ENCODE measurements around the gene SASH1. TPM values are rescaled to one million over a fixed set of nuclear protein-coding genes. Genes with fewer than 3 reads are reported as not detected.

Gene SASH1
- polyA plus RNA-seq, 1 donor from 2014 or later = 7.0 TPM

- Histone ChIP-seq H3F3A (ENCODE audit: insufficient read depth, low read length, poor library complexity, severe bottlenecking) (no peaks in the 10 kb centered on the region), H3K36me3 (ENCODE audit: insufficient read depth, low read length) (no peaks in the 10 kb centered on the region), H3K9me2 (ENCODE audit: insufficient read depth, low read length) (no peaks in the 10 kb centered on the region), H3K9ac (ENCODE audit: low read length) (no peak overlapping the region), H3K4me2 (ENCODE audit: low read length) (no peak overlapping the region), H3K27me3 (ENCODE audit: insufficient read depth, low read depth, low read length) (no peaks in the 10 kb centered on the region), H3K9me3 (ENCODE audit: low read length) (no peaks in the 10 kb centered on the region), H4K20me1 (ENCODE audit: insufficient read depth) (no peaks in the 10 kb centered on the region), H3K4me3 (ENCODE audit: low read length) (no peak overlapping the region), H2AFZ (ENCODE audit: low read depth, low read length) (no peak overlapping the region), H3K79me2 (replicated peaks; ENCODE audit: insufficient read depth, low read length) (no peaks in the 10 kb centered on the region), H3K27ac (ENCODE audit: low read length) (no peak overlapping the region)
- no peak for TF ChIP-seq CTCF (IDR thresholded peaks at IDR 0.05; ENCODE audit: poor library complexity, severe bottlenecking)
- TF ChIP-seq POLR2AphosphoS5 (IDR thresholded peaks at IDR 0.05) = no peak
- no peak for TF ChIP-seq SMC3 (conservative IDR thresholded peaks at IDR 0.05; ENCODE audit: poor library complexity)
- no peak for TF ChIP-seq EP300 (conservative IDR thresholded peaks at IDR 0.05; ENCODE audit: poor library complexity, severe bottlenecking)
- no peak for TF ChIP-seq EZH2 (IDR thresholded peaks at IDR 0.05; ENCODE audit: borderline replicate concordance, insufficient read depth, low read length, poor library complexity, severe bottlenecking)
- no peak for TF ChIP-seq TAF1 (IDR thresholded peaks at IDR 0.05; ENCODE audit: low read depth)
- no peak for TF ChIP-seq MXI1 (conservative IDR thresholded peaks at IDR 0.05; ENCODE audit: poor library complexity, severe bottlenecking)
- TF ChIP-seq, protein P1, sequence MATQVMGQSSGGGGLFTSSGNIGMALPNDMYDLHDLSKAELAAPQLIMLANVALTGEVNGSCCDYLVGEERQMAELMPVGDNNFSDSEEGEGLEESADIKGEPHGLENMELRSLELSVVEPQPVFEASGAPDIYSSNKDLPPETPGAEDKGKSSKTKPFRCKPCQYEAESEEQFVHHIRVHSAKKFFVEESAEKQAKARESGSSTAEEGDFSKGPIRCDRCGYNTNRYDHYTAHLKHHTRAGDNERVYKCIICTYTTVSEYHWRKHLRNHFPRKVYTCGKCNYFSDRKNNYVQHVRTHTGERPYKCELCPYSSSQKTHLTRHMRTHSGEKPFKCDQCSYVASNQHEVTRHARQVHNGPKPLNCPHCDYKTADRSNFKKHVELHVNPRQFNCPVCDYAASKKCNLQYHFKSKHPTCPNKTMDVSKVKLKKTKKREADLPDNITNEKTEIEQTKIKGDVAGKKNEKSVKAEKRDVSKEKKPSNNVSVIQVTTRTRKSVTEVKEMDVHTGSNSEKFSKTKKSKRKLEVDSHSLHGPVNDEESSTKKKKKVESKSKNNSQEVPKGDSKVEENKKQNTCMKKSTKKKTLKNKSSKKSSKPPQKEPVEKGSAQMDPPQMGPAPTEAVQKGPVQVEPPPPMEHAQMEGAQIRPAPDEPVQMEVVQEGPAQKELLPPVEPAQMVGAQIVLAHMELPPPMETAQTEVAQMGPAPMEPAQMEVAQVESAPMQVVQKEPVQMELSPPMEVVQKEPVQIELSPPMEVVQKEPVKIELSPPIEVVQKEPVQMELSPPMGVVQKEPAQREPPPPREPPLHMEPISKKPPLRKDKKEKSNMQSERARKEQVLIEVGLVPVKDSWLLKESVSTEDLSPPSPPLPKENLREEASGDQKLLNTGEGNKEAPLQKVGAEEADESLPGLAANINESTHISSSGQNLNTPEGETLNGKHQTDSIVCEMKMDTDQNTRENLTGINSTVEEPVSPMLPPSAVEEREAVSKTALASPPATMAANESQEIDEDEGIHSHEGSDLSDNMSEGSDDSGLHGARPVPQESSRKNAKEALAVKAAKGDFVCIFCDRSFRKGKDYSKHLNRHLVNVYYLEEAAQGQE (IDR thresholded peaks at IDR 0.05; ENCODE audit: borderline replicate concordance) = no peak
- no peak for TF ChIP-seq RAD21 (conservative IDR thresholded peaks at IDR 0.05)
Measured at GRCh38 chr6:148466158-148466557, 123.5 kb downstream of the SASH1 start.

GRCh38 chr6:148467926-148468325 lies 125.3 kb downstream of the SASH1 start:
- Histone ChIP-seq H3K9me3 (ENCODE audit: low read length) (no peaks in the 10 kb centered on the region), H3K9me2 (ENCODE audit: insufficient read depth, low read length) (no peaks in the 10 kb centered on the region), H3K79me2 (replicated peaks; ENCODE audit: insufficient read depth, low read length) (no peaks in the 10 kb centered on the region), H3K27me3 (ENCODE audit: insufficient read depth, low read depth, low read length) (no peaks in the 10 kb centered on the region), H2AFZ (ENCODE audit: low read depth, low read length) (no peak overlapping the region), H3K9ac (ENCODE audit: low read length) (no peak overlapping the region), H3K4me2 (ENCODE audit: low read length) (no peak overlapping the region), H3K4me3 (ENCODE audit: low read length) (no peak overlapping the region), H3F3A (ENCODE audit: insufficient read depth, low read length, poor library complexity, severe bottlenecking) (no peaks in the 10 kb centered on the region), H3K27ac (ENCODE audit: low read length) (no peak overlapping the region), H4K20me1 (ENCODE audit: insufficient read depth) (no peaks in the 10 kb centered on the region), H3K36me3 (ENCODE audit: insufficient read depth, low read length) (no peaks in the 10 kb centered on the region)
- TF ChIP-seq EP300 (conservative IDR thresholded peaks at IDR 0.05; ENCODE audit: poor library complexity, severe bottlenecking) (no peak), MXI1 (conservative IDR thresholded peaks at IDR 0.05; ENCODE audit: poor library complexity, severe bottlenecking) (no peak), EZH2 (IDR thresholded peaks at IDR 0.05; ENCODE audit: borderline replicate concordance, insufficient read depth, low read length, poor library complexity, severe bottlenecking) (no peak), CTCF (IDR thresholded peaks at IDR 0.05; ENCODE audit: poor library complexity, severe bottlenecking) (no peak), RAD21 (conservative IDR thresholded peaks at IDR 0.05) (no peak), POLR2AphosphoS5 (IDR thresholded peaks at IDR 0.05) (no peak), SMC3 (conservative IDR thresholded peaks at IDR 0.05; ENCODE audit: poor library complexity) (no peak), TAF1 (IDR thresholded peaks at IDR 0.05; ENCODE audit: low read depth) (no peak)
- TF ChIP-seq, protein P1 (IDR thresholded peaks at IDR 0.05; ENCODE audit: borderline replicate concordance) = no peak

Measured in neural cell (in vitro differentiated cells).